Measurements from ENCODE around the gene MAN1A2.
A peak's percentile ranks its signal among the peaks of the same experiment; 100 is the strongest.

Gene MAN1A2

GRCh38 chr1:117573386-117574023 is 206.3 kb downstream of the MAN1A2 start:
- FAIRE-seq (no peak), DNase-seq (ENCODE audit: low spot score) (no peak)

- DNase-seq (ENCODE audit: low spot score) (no peak), FAIRE-seq (no peak)
Measured at GRCh38 chr1:117574161-117574835, 207.0 kb downstream of the MAN1A2 start.

GRCh38 chr1:117575586-117576225 is 208.5 kb downstream of the MAN1A2 start:
- FAIRE-seq: no peak
- no peak for DNase-seq (ENCODE audit: low spot score)

- DNase-seq (ENCODE audit: low spot score): no peak
- FAIRE-seq: no peak
Measured at GRCh38 chr1:117576236-117576635, 209.0 kb downstream of the MAN1A2 start.

- DNase-seq (ENCODE audit: low spot score) (no peak), FAIRE-seq (no peak)
Measured at GRCh38 chr1:117577191-117577885, 210.1 kb downstream of the MAN1A2 start.

GRCh38 chr1:117578466-117578865 is 211.2 kb downstream of the MAN1A2 start:
- no peak for DNase-seq (ENCODE audit: low spot score)
- FAIRE-seq: peak; percentile 40

Data from urothelium cell line (cell line).